Activated B cell treated with CpG ODN at 0.5 μM for 24 hours (primary cell): ENCODE results near the gene SRGAP3. TPM values are rescaled to one million over a fixed set of nuclear protein-coding genes. Genes with fewer than 3 reads are reported as not detected.

Experiments
- ATAC-seq: fragments of 200-7000 bp; cut with Tn5 transposase; one replicate; pipeline ENCODE4 v1.10.0; 2021; ENCODE audit warnings: low read depth, mild to moderate bottlenecking, moderate library complexity
- CTCF ChIA-PET: fragments of 350-600 bp; sonication (Branson Sonifier 250); formaldehyde crosslinking; loops from one replicate; lab custom pipeline; 2021; ENCODE audit warnings: antibody characterized with exemption; lab: Charles Lee
- POLR2A ChIA-PET: fragments of 350-600 bp; sonication (Branson Sonifier 250); formaldehyde crosslinking; loops from one replicate; lab custom pipeline; 2021; ENCODE audit warnings: antibody characterized with exemption; lab: Charles Lee
- DNase-seq: peaks from one replicate; pipeline ENCODE4 v3.0.0; 2022
- H3K27ac Mint-ChIP-seq: one replicate; pipeline ENCODE4 v1.8.0; 2020; ENCODE audit warnings: mixed read lengths
- H3K27me3 Mint-ChIP-seq: one replicate; pipeline ENCODE4 v1.8.0; 2021; ENCODE audit warnings: mixed read lengths
- H3K36me3 Mint-ChIP-seq: one replicate; pipeline ENCODE4 v1.8.0; 2021; ENCODE audit warnings: low read depth, mixed read lengths
- H3K4me1 Mint-ChIP-seq: one replicate; pipeline ENCODE4 v1.8.0; 2021; ENCODE audit warnings: mixed read lengths
- H3K4me3 Mint-ChIP-seq: one replicate; pipeline ENCODE4 v1.8.0; 2020; ENCODE audit warnings: mild to moderate bottlenecking, mixed read lengths
- H3K9me3 Mint-ChIP-seq: one replicate; pipeline ENCODE4 v1.8.0; 2020; ENCODE audit warnings: mixed read lengths
- CTCF ChIP-seq: fragments of 200-600 bp; IDR thresholded peaks from one replicate; pipeline ENCODE4 v1.8.0; 2022; ENCODE audit warnings: antibody characterized with exemption, mild to moderate bottlenecking
- intact Hi-C: fragments of 100-400 bp; cut with micrococcal nuclease; formaldehyde crosslinking; loops from one replicate; pipeline ENCODE4 v1.15.1; 2024
- total RNA-seq: library from RNA; stranded (reverse); gene quantifications from 2 replicates; pipeline ENCODE4 v1.2.3, GENCODE V29; 2022

The SRGAP3 gene
- total RNA-seq, 1 donor from 2014 or later, result 0.58 TPM

GRCh38 chr3:8975081-8976020, 274.1 kb downstream of the SRGAP3 start:
- ChIA-PET CTCF (interaction anchor here (9.5 kb wide), 1 partner anchor 327 kb away, joined by 93 read pairs; no protein-coding TSS in a partner anchor), POLR2A (no interaction called here)
- H3K4me1 Mint-ChIP-seq, result peaks cover 4% of the 10 kb centered on the region
- H3K27ac Mint-ChIP-seq, result no peak overlapping the region
- no peak overlapping the region for H3K4me3 Mint-ChIP-seq
- no peaks in the 10 kb centered on the region for H3K36me3 Mint-ChIP-seq
- H3K27me3 Mint-ChIP-seq, result peaks cover 26% of the 10 kb centered on the region
- TF ChIP-seq CTCF, result no peak
- H3K9me3 Mint-ChIP-seq, result peaks cover 4% of the 10 kb centered on the region
- DNase-seq (no peak), ATAC-seq (no peak)
- intact Hi-C loops, result no loop called here

DNA sequence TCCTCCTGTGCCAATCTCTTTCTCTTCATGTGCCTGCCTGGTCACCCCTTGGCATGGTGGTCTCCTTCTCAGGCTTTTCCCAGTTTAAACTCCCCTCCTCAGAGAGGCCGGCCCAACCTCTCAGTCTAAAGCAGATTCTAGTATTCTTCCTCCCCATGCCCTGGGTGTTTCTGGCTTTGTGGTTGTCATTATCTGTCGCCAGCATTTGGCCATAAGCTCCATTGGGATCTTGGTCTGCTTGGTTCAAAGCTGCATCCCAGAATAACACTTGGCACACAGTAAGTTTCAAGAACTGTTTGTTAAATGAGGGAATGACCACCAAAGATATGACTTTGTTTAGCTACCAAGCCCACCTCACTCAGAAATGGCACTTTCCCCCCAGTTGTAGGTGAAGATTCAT, 275.0 kb downstream of the SRGAP3 start:
- H3K27ac Mint-ChIP-seq, result no peak overlapping the region
- intact Hi-C loops, result no loop called here
- ChIA-PET CTCF (interaction anchor here (9.5 kb wide), 1 partner anchor 328 kb away, joined by 93 read pairs; no protein-coding TSS in a partner anchor), POLR2A (no interaction called here)
- H3K4me1 Mint-ChIP-seq, result peaks cover 4% of the 10 kb centered on the region
- peaks cover 3% of the 10 kb centered on the region for H3K9me3 Mint-ChIP-seq
- no peak for TF ChIP-seq CTCF
- no peak for ATAC-seq
- no peak for DNase-seq
- no peak overlapping the region for H3K4me3 Mint-ChIP-seq
- no peaks in the 10 kb centered on the region for H3K36me3 Mint-ChIP-seq
- H3K27me3 Mint-ChIP-seq, result peaks cover 20% of the 10 kb centered on the region

DNA sequence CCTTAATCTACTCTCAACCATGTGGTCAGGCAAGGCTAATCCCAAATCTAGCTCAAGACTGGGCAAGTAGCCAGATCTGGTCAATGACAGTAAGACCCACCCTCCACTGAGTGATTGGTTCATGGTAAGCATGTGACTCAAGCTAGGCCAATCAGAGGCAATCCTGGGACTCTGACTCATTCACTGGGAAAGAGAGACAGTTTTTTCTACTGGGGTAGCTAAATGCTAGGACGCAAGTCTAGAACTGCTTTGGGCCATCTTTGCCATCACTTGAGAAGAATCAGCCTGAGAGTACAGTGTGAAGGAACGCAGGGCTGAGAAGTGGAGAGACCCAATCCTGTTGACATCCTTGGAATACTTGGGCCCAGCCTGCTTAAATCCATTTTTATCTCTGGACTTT, 276.8 kb downstream of the SRGAP3 start:
- Mint-ChIP-seq H3K36me3 (no peaks in the 10 kb centered on the region), H3K4me3 (no peak overlapping the region), H3K9me3 (no peaks in the 10 kb centered on the region), H3K27ac (no peak overlapping the region), H3K4me1 (peaks cover 4% of the 10 kb centered on the region), H3K27me3 (peaks cover 11% of the 10 kb centered on the region)
- TF ChIP-seq CTCF, result no peak
- no peak for DNase-seq
- ChIA-PET POLR2A (no interaction called here), CTCF (interaction anchor here (9.5 kb wide), 1 partner anchor 330 kb away, joined by 93 read pairs; no protein-coding TSS in a partner anchor)
- ATAC-seq, result no peak
- intact Hi-C loops, result no loop called here

DNA sequence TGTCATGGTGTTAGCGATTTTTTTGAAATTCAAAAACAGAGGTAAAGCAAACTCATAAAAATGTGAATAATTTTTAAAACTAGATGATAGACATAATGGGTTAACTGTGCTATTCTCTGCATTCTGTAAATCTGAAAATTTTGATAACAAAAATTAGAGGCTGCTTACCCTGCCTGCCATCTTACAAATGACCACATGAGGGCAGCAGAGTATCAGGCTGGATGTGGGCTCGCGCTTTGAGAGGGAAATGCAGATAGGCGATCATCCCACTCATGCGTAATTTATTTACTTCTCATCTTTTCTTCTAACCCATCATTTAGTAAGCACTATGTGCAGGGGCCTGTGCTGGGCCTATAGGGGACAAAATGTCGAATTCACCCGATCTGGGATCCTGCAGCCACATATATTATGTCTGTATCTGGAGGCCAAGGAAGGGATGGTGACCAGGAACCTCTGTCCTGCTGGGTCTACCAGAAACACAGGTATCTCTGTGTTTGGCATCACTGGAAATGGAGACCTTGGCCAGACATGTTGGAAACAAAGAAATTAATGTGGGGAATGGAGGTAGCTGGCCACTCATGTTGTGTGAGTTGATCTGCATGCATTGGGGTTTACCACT, 278.4 kb downstream of the SRGAP3 start:
- Mint-ChIP-seq H3K36me3 (no peaks in the 10 kb centered on the region), H3K4me3 (no peak overlapping the region), H3K4me1 (peaks cover 4% of the 10 kb centered on the region), H3K27me3 (peaks cover 15% of the 10 kb centered on the region), H3K27ac (no peak overlapping the region), H3K9me3 (no peaks in the 10 kb centered on the region)
- peak; percentile 91 for ATAC-seq
- intact Hi-C loops, result loop anchor here (1.0 to 2.0 kb wide), 3 partner anchors 33 to 1768 kb away; no protein-coding TSS in a partner anchor
- ChIA-PET CTCF (interaction anchor here (0.7 to 9.5 kb wide), 6 partner anchors 16 to 1934 kb away, joined by 3 to 93 read pairs (median 3); partner anchors contain the start of gene SRGAP3), POLR2A (no interaction called here)
- DNase-seq, result peak; percentile 47
- peak; percentile 94 for TF ChIP-seq CTCF

DNA sequence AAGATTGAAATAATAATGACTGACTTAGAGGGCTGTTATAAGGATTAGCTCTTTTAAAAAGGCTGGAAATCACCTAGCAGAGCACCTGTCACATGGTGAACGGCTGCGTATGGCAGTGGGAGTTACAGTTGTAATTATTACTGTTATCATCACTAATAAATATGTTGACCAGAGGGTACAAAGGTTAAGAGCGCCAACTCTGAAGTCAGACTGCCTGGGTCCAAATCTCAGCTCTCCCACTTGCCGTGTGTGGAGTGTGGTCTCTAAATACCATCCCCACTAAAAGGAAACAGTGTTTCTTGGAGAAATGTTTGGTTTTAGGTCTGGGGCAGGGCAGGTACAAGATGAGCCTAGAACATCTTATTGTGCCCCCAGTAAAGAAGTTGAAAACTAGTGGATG, 280.2 kb downstream of the SRGAP3 start:
- H3K36me3 Mint-ChIP-seq, result no peaks in the 10 kb centered on the region
- no peak for ATAC-seq

More for the DNA sequence above, 280.2 kb downstream of the SRGAP3 start:
- CTCF ChIA-PET, result interaction anchor here (1.1 to 9.5 kb wide), 5 partner anchors 10 to 338 kb away, joined by 3 to 93 read pairs (median 3); no protein-coding TSS in a partner anchor
- no peaks in the 10 kb centered on the region for H3K9me3 Mint-ChIP-seq
- POLR2A ChIA-PET, result no interaction called here
- intact Hi-C loops, result loop anchor here (10.0 kb wide), 1 partner anchor 756 kb away; no protein-coding TSS in a partner anchor
- TF ChIP-seq CTCF, result no peak
- DNase-seq, result no peak
- peaks cover 4% of the 10 kb centered on the region for H3K4me1 Mint-ChIP-seq
- H3K27me3 Mint-ChIP-seq, result peaks cover 12% of the 10 kb centered on the region
- H3K27ac Mint-ChIP-seq, result no peak overlapping the region
- no peak overlapping the region for H3K4me3 Mint-ChIP-seq
